IMR-90 (cell line): ENCODE results near the gene CDKN2A. TPM values are rescaled to one million over a fixed set of nuclear protein-coding genes. Genes with fewer than 3 reads are reported as not detected.

Experiments
- ATAC-seq: fragments of 200-7000 bp; cut with Tn5 transposase; 2 replicates; pipeline ENCODE4 v1.9.1; 2020; ENCODE audit warnings: low read depth, mild to moderate bottlenecking, moderate library complexity
- BruUV-seq: library from RNA; stranded (reverse); fragments of 400-500 nt; replicated peaks from 2 replicates; lab custom pipeline; 2021; lab: Mats Ljungman, UMichigan
- CTCF ChIA-PET: fragments of 300-600 bp; formaldehyde crosslinking; extraction: SDS; loops from one replicate; lab custom pipeline; 2021; ENCODE audit warnings: antibody characterized with exemption; lab: Yijun Ruan, JAX
- POLR2A ChIA-PET: fragments of 300-600 bp; sonication (Branson Sonifier 250); formaldehyde crosslinking; loops from one replicate; lab custom pipeline; 2022; ENCODE audit warnings: antibody characterized with exemption; ENCODE audit not compliant: unreplicated experiment; lab: Charles Lee
- DNase-seq: peaks from one replicate; pipeline ENCODE4 v3.0.0; 2013
- H2AFZ ChIP-seq: replicated peaks from 2 replicates; pipeline ENCODE3; 2013; ENCODE audit warnings: low read length, mild to moderate bottlenecking; ENCODE audit not compliant: poor library complexity
- H2AK5ac ChIP-seq: 2 replicates; pipeline ENCODE4 v1.6.1; 2013; ENCODE audit warnings: low read depth, low read length, inconsistent platforms
- H2AK9ac ChIP-seq: replicated peaks from 2 replicates; pipeline ENCODE3; 2013; ENCODE audit warnings: mild to moderate bottlenecking, low read depth, low read length, moderate library complexity; ENCODE audit not compliant: poor library complexity
- H2BK120ac ChIP-seq: 2 replicates; pipeline ENCODE4 v1.6.1; 2013; ENCODE audit warnings: low read depth, low read length, inconsistent platforms
- H2BK15ac ChIP-seq: 3 replicates; pipeline ENCODE4 v1.6.1; 2013; ENCODE audit warnings: low read depth, low read length, inconsistent platforms
- H2BK20ac ChIP-seq: 2 replicates; pipeline ENCODE4 v1.6.1; 2013; ENCODE audit warnings: low read depth, mild to moderate bottlenecking, inconsistent platforms, low read length, moderate library complexity
- H2BK5ac ChIP-seq: 2 replicates; pipeline ENCODE4 v1.6.1; 2013; ENCODE audit warnings: mild to moderate bottlenecking, low read depth, low read length, inconsistent platforms; ENCODE audit not compliant: poor library complexity, severe bottlenecking
- H3K14ac ChIP-seq: replicated peaks from 2 replicates; pipeline ENCODE4 v1.6.1; 2013; ENCODE audit warnings: low read depth, low read length, inconsistent platforms
- H3K18ac ChIP-seq: 2 replicates; pipeline ENCODE4 v1.6.1; 2013; ENCODE audit warnings: low read depth, low read length, control low read depth
- H3K23ac ChIP-seq: 2 replicates; pipeline ENCODE4 v1.6.1; 2013; ENCODE audit warnings: low read depth, low read length, inconsistent platforms
- H3K27ac ChIP-seq: 2 replicates; pipeline ENCODE4 v1.5.1; 2013; ENCODE audit warnings: mild to moderate bottlenecking, control low read depth, low read length; ENCODE audit not compliant: insufficient read depth
- H3K27me3 ChIP-seq: 2 replicates; pipeline ENCODE4 v1.6.1; 2013; ENCODE audit warnings: low read length; ENCODE audit not compliant: control insufficient read depth, insufficient read depth
- H3K36me3 ChIP-seq: 2 replicates; pipeline ENCODE4 v1.6.1; 2013; ENCODE audit warnings: low read length, mixed read lengths; ENCODE audit not compliant: control insufficient read depth, insufficient read depth
- H3K4ac ChIP-seq: 2 replicates; pipeline ENCODE4 v1.6.1; 2013; ENCODE audit warnings: low read depth, low read length, inconsistent platforms
- H3K4me1 ChIP-seq: 2 replicates; pipeline ENCODE4 v1.6.1; 2013; ENCODE audit warnings: low read length, mixed read lengths; ENCODE audit not compliant: control insufficient read depth, insufficient read depth
- H3K4me2 ChIP-seq: 2 replicates; pipeline ENCODE4 v1.6.1; 2013; ENCODE audit warnings: low read depth, mild to moderate bottlenecking, control low read depth, low read length, moderate library complexity
- H3K4me3 ChIP-seq: 2 replicates; pipeline ENCODE4 v1.5.1; 2013; ENCODE audit warnings: low read depth, mild to moderate bottlenecking, control low read depth, low read length, moderate library complexity; ENCODE audit not compliant: insufficient read depth
- H3K56ac ChIP-seq: 2 replicates; pipeline ENCODE4 v1.6.1; 2013; ENCODE audit warnings: low read length, inconsistent platforms; ENCODE audit not compliant: insufficient read depth; ENCODE audit errors: extremely low read depth
- H3K79me1 ChIP-seq, 2 experiments: 2 replicates each; pipeline ENCODE4 v1.6.1; 2013; ENCODE audit warnings: low read length in 2 of 2, inconsistent platforms in 1 of 2, low read depth in 1 of 2
- H3K9ac ChIP-seq: 2 replicates; pipeline ENCODE4 v1.6.1; 2013; ENCODE audit warnings: low read depth, low read length, control low read depth
- H3K9me1 ChIP-seq: 2 replicates; pipeline ENCODE4 v1.6.1; 2013; ENCODE audit warnings: low read length, inconsistent platforms; ENCODE audit not compliant: insufficient read depth
- H3K9me3 ChIP-seq: 2 replicates; pipeline ENCODE4 v1.6.1; 2013; ENCODE audit warnings: low read length; ENCODE audit not compliant: control insufficient read depth, insufficient read depth
- H4K20me1 ChIP-seq: 2 replicates; pipeline ENCODE4 v1.6.1; 2013; ENCODE audit warnings: low read length, inconsistent platforms; ENCODE audit not compliant: insufficient read depth
- H4K5ac ChIP-seq: 2 replicates; pipeline ENCODE4 v1.6.1; 2013; ENCODE audit warnings: mild to moderate bottlenecking, low read depth, low read length, control low read depth
- H4K8ac ChIP-seq, 2 experiments: 2 replicates each; pipeline ENCODE4 v1.6.1; 2013; ENCODE audit warnings: low read depth in 2 of 2, low read length in 2 of 2, control low read depth in 1 of 2, inconsistent platforms in 1 of 2
- H4K91ac ChIP-seq: 2 replicates; pipeline ENCODE4 v1.6.1; 2013; ENCODE audit warnings: low read depth, low read length, inconsistent platforms; ENCODE audit not compliant: insufficient read depth
- BHLHE40 ChIP-seq: fragments of 150-350 bp; IDR thresholded peaks from 2 replicates; pipeline ENCODE4 v1.6.1; 2016; ENCODE audit warnings: mild to moderate bottlenecking, low read depth, low read length
- CEBPB ChIP-seq: IDR thresholded peaks from 2 replicates; pipeline ENCODE4 v1.6.1; 2012; ENCODE audit warnings: low read depth, low read length, improper control_type of control experiment
- CHD1 ChIP-seq: IDR thresholded peaks from 2 replicates; pipeline ENCODE4 v1.6.1; 2012; ENCODE audit warnings: low read depth, low read length, improper control_type of control experiment
- CTCF ChIP-seq: conservative IDR thresholded peaks from 2 replicates; pipeline ENCODE4 v1.5.1; 2012; ENCODE audit warnings: mild to moderate bottlenecking, low read depth, low read length, improper control_type of control experiment
- ELK1 ChIP-seq: fragments of 150-350 bp; IDR thresholded peaks from 2 replicates; pipeline ENCODE4 v1.6.1; 2016; ENCODE audit warnings: low read depth, mild to moderate bottlenecking, low read length, moderate library complexity, borderline replicate concordance
- FOS ChIP-seq: fragments of 150-350 bp; IDR thresholded peaks from 2 replicates; pipeline ENCODE4 v1.6.1; 2016; ENCODE audit warnings: low read depth, low read length
- MAFK ChIP-seq: IDR thresholded peaks from 2 replicates; pipeline ENCODE4 v1.6.1; 2012; ENCODE audit warnings: low read depth, low read length, improper control_type of control experiment
- MXI1 ChIP-seq: IDR thresholded peaks from 2 replicates; pipeline ENCODE4 v1.6.1; 2012; ENCODE audit warnings: low read depth, mild to moderate bottlenecking, low read length, moderate library complexity, borderline replicate concordance
- NFE2L2 ChIP-seq: fragments of 150-350 bp; IDR thresholded peaks from 2 replicates; pipeline ENCODE4 v1.6.1; 2016; ENCODE audit warnings: low read depth, mild to moderate bottlenecking, low read length
- POLR2A ChIP-seq: IDR thresholded peaks from 2 replicates; pipeline ENCODE4 v1.6.1; 2012; ENCODE audit warnings: mild to moderate bottlenecking, low read depth, low read length
- RAD21 ChIP-seq: IDR thresholded peaks from 2 replicates; pipeline ENCODE4 v1.6.1; 2012; ENCODE audit warnings: low read length, improper control_type of control experiment
- RCOR1 ChIP-seq: IDR thresholded peaks from 2 replicates; pipeline ENCODE4 v1.6.1; 2012; ENCODE audit warnings: mild to moderate bottlenecking, low read length, improper control_type of control experiment; ENCODE audit not compliant: insufficient replicate concordance
- RFX5 ChIP-seq: IDR thresholded peaks from 2 replicates; pipeline ENCODE4 v1.8.0; 2012; ENCODE audit warnings: low read depth, mild to moderate bottlenecking, low read length, moderate library complexity
- USF2 ChIP-seq: fragments of 150-350 bp; IDR thresholded peaks from 2 replicates; pipeline ENCODE4 v1.6.1; 2017; ENCODE audit warnings: mild to moderate bottlenecking, antibody characterized with exemption, low read length, low read depth
- WGBS, 2 experiments: methylation state at CpG; one replicate each; pipeline versions ENCODE4 v1.1.5 to v1.1.7; 2013; ENCODE audit warnings: missing lambda C conversion rate in 2 of 2; ENCODE audit not compliant: insufficient read length in 1 of 2; ENCODE audit errors: extremely low coverage in 2 of 2; 5-methylcytosine and 5-hydroxymethylcytosine counted together
- dilution Hi-C: fragments of 300-500 bp; cut with HindIII; formaldehyde crosslinking; loops from one replicate; pipeline ENCODE4 v1.14.3; 2018; ENCODE audit warnings: low sequenced_read_pairs; ENCODE audit not compliant: unreplicated experiment
- in situ Hi-C: fragments of 300-500 bp; cut with MboI; formaldehyde crosslinking; loops from 3 replicates; pipeline ENCODE4 v1.14.3; 2019; ENCODE audit warnings: low sequenced_read_pairs, inconsistent platforms, mixed read lengths
- intact Hi-C: fragments of 100-400 bp; cut with micrococcal nuclease; formaldehyde crosslinking; loops from 2 replicates; pipeline ENCODE4 v1.10.0; 2022
- polyA plus RNA-seq, 3 experiments: library from polyadenylated mRNA; depleted of rRNA; stranded (reverse); fragments of >200 nt; gene quantifications; 2 replicates each; pipeline ENCODE4 v1.2.3, GENCODE V29; 2012; ENCODE audit warnings: low replicate concordance in 1 of 3
- total RNA-seq: library from RNA; depleted of rRNA; stranded (reverse); fragments of >200 nt; gene quantifications from 2 replicates; pipeline ENCODE4 v1.2.3, GENCODE V29; 2012

Gene CDKN2A
- total and polyA plus RNA-seq, 2 of the 4 experiments (the other 2 are of a cell fraction), result 11.3 to 75.3 TPM

GRCh38 chr9:21985964-21986667, 8.1 kb downstream of the CDKN2A start:
- no peak overlapping the region for H4K91ac ChIP-seq
- H3K79me1 ChIP-seq, result peaks cover 4 to 13% of the 10 kb centered on the region in 2 experiments; a peak in 3 of 4 replicates
- dilution Hi-C loops, result no loop called here
- H3K9ac ChIP-seq, result no peak overlapping the region
- no peak overlapping the region for H2AK5ac ChIP-seq
- no peaks in the 10 kb centered on the region for H4K20me1 ChIP-seq
- no peak overlapping the region for H3K23ac ChIP-seq
- CTCF ChIA-PET, result interaction anchor here (0.6 to 1.4 kb wide), 5 partner anchors 9 to 160 kb away, joined by 3 to 4 read pairs (median 3); partner anchors contain the start of gene CDKN2B
- WGBS, 2 experiments, result no CpG with 5 or more reads among the region's 5 CpGs
- no peak overlapping the region for H3K4me2 ChIP-seq
- H3K9me3 ChIP-seq, result peaks cover 4% of the 10 kb centered on the region; the same call in 1 of the 2 replicates
- H2AK9ac ChIP-seq, result no peak overlapping the region
- no peaks in the 10 kb centered on the region for H3K27me3 ChIP-seq
- peak overlapping the region; percentile 93 for H2BK5ac ChIP-seq
- no TSS peak for BruUV-seq
- POLR2A ChIA-PET, result no interaction called here
- ATAC-seq (no peak), DNase-seq (no peak)
- H4K5ac ChIP-seq, result peak overlapping the region; percentile 22; the same call in 1 of the 2 replicates
- H2BK20ac ChIP-seq, result peak overlapping the region; percentile 10; the same call in 1 of the 2 replicates
- no peaks in the 10 kb centered on the region for H3K9me1 ChIP-seq
- H2AFZ ChIP-seq, result no peak overlapping the region
- no peaks in the 10 kb centered on the region; the same call in 1 of the 2 replicates for H3K36me3 ChIP-seq
- in situ Hi-C loops, result loop anchor here (25.0 kb wide), 1 partner anchor 399 kb away; no protein-coding TSS in a partner anchor
- H3K27ac ChIP-seq, result peak overlapping the region; percentile 41; the same call in 1 of the 2 replicates
- H3K56ac ChIP-seq, result no peak overlapping the region
- H3K4ac ChIP-seq, result 0 out of 2 replicates have a peak overlapping the region, but pooled peaks have one; percentile 0
- peaks cover 5% of the 10 kb centered on the region for H3K4me1 ChIP-seq
- H4K8ac ChIP-seq, result no peak overlapping the region; a peak in 1 of 4 replicates
- H2BK15ac ChIP-seq, result no peak overlapping the region; the same call in 2 of the 3 replicates
- no peak overlapping the region for H3K14ac ChIP-seq
- intact Hi-C loops, result no loop called here
- no peak overlapping the region for H3K4me3 ChIP-seq
- peak overlapping the region; percentile 68; the same call in 1 of the 2 replicates for H3K18ac ChIP-seq
- no peak overlapping the region; the same call in 1 of the 2 replicates for H2BK120ac ChIP-seq
- TF ChIP-seq NFE2L2 (no peak), BHLHE40 (no peak), CTCF (no peak), USF2 (no peak), MXI1 (no peak), CHD1 (no peak), RFX5 (no peak), FOS (no peak), CEBPB (no peak), ELK1 (no peak), RAD21 (no peak), POLR2A (no peak), RCOR1 (no peak), MAFK (no peak)
